Ascending aorta (tissue), 2 donors: ENCODE results near the gene KCNMA1. TPM values are rescaled to one million over a fixed set of nuclear protein-coding genes. Genes with fewer than 3 reads are reported as not detected.
A peak's percentile ranks its signal among the peaks of the same experiment; 100 is the strongest.

ENCODE experiments used
- DNase-seq, 2 donors: peaks; one replicate each; pipeline ENCODE4 v3.0.0-alpha.2; 2019; ENCODE audit warnings: low spot score in 2 of 2
- H3K27ac ChIP-seq, 2 donors: fragments of 200-600 bp; sonication (generic); one replicate each; pipeline ENCODE4 v1.5.1; 2016 to 2017; ENCODE audit warnings: mild to moderate bottlenecking in 1 of 2
- H3K27me3 ChIP-seq: fragments of 200-600 bp; sonication (generic); one replicate; pipeline ENCODE4 v1.5.1; 2017
- H3K36me3 ChIP-seq, 2 donors: fragments of 200-600 bp; sonication (generic); one replicate each; pipeline ENCODE4 v1.5.1; 2016
- H3K4me1 ChIP-seq, 2 donors: fragments of 200-600 bp; sonication (generic); one replicate each; pipeline ENCODE4 v1.5.1; 2016 to 2017; ENCODE audit warnings: mild to moderate bottlenecking in 1 of 2
- H3K4me3 ChIP-seq, 2 donors: fragments of 200-600 bp; sonication (generic); one replicate each; pipeline ENCODE4 v1.5.1; 2016 to 2017; ENCODE audit warnings: mild to moderate bottlenecking in 1 of 2
- H3K9me3 ChIP-seq, 2 donors: fragments of 200-600 bp; sonication (generic); one replicate each; pipeline ENCODE4 v1.5.1; 2016
- CTCF ChIP-seq, 3 experiments: fragments of 200-600 bp in 2 of 3; fragments of 450-650 bp in 1 of 3; sonication (generic) in 2 of 3; IDR thresholded peaks; one replicate each; pipeline ENCODE4 v1.5.1; 2016 to 2019; ENCODE audit warnings: antibody characterized with exemption in 3 of 3, mild to moderate bottlenecking in 1 of 3, moderate library complexity in 1 of 3
- intact Hi-C: fragments of 100-400 bp; cut with DNase I; formaldehyde crosslinking; loops from one replicate; pipeline ENCODE4 v1.15.1; 2023
- total RNA-seq: library from RNA; depleted of rRNA; stranded (reverse); fragments of >200 nt; gene quantifications from one replicate; pipeline ENCODE4 v1.1.0, GENCODE V29; 2016

The KCNMA1 gene
- total RNA-seq, 1 donor from 2014 or later = 28.6 TPM

- no peak for DNase-seq
- Histone ChIP-seq H3K36me3 (peaks cover 0 to 10% of the 10 kb centered on the region in 2 donors), H3K27me3 (no peaks in the 10 kb centered on the region), H3K27ac (no peak overlapping the region), H3K4me1 (no peaks in the 10 kb centered on the region), H3K4me3 (no peak overlapping the region), H3K9me3 (no peaks in the 10 kb centered on the region)
- intact Hi-C loops = loop anchor here (10.0 kb wide), 2 partner anchors 444 to 804 kb away; no protein-coding TSS in a partner anchor
- TF ChIP-seq CTCF (IDR thresholded peaks at IDR 0.05) = no peak
Observed at GRCh38 chr10:77118603-77119282, 518.9 kb downstream of the KCNMA1 start.

- Histone ChIP-seq H3K36me3 (peaks cover 0 to 10% of the 10 kb centered on the region in 2 donors), H3K9me3 (no peaks in the 10 kb centered on the region), H3K27ac (no peak overlapping the region), H3K4me3 (no peak overlapping the region), H3K27me3 (no peaks in the 10 kb centered on the region), H3K4me1 (no peaks in the 10 kb centered on the region)
- DNase-seq = no peak
- intact Hi-C loops = loop anchor here (10.0 kb wide), 2 partner anchors 443 to 803 kb away; no protein-coding TSS in a partner anchor
- TF ChIP-seq CTCF (IDR thresholded peaks at IDR 0.05) = no peak
Observed at GRCh38 chr10:77117501-77117900, 520.1 kb downstream of the KCNMA1 start.

- Histone ChIP-seq H3K9me3 (no peaks in the 10 kb centered on the region), H3K27ac (no peak overlapping the region), H3K4me1 (peaks cover 0 to 4% of the 10 kb centered on the region in 2 donors), H3K36me3 (peaks cover 0 to 10% of the 10 kb centered on the region in 2 donors), H3K27me3 (no peaks in the 10 kb centered on the region), H3K4me3 (no peak overlapping the region)
- no peak for DNase-seq
- intact Hi-C loops = loop anchor here (10.0 kb wide), 2 partner anchors 442 to 802 kb away; no protein-coding TSS in a partner anchor
- no peak for TF ChIP-seq CTCF (IDR thresholded peaks at IDR 0.05)
Observed at GRCh38 chr10:77116904-77117303, 520.7 kb downstream of the KCNMA1 start.

- TF ChIP-seq CTCF (IDR thresholded peaks at IDR 0.05) = no peak
- no peak overlapping the region for H3K4me3 ChIP-seq
- no peak overlapping the region for H3K27ac ChIP-seq
- no peaks in the 10 kb centered on the region for H3K27me3 ChIP-seq
- intact Hi-C loops = loop anchor here (5.0 to 10.0 kb wide), 5 partner anchors 127 to 1712 kb away; partner anchors contain the start of gene ZNF503
- no peaks in the 10 kb centered on the region for H3K9me3 ChIP-seq
- peaks cover 9 to 26% of the 10 kb centered on the region in 2 donors for H3K4me1 ChIP-seq
- DNase-seq = no peak
- H3K36me3 ChIP-seq = peaks cover 0 to 6% of the 10 kb centered on the region in 2 donors
Observed at GRCh38 chr10:77114181-77114821, 523.3 kb downstream of the KCNMA1 start.

- Histone ChIP-seq H3K27ac (peak overlapping the region; percentile 75 to 82), H3K27me3 (no peaks in the 10 kb centered on the region), H3K4me3 (no peak overlapping the region), H3K36me3 (no peaks in the 10 kb centered on the region), H3K4me1 (peaks cover 14 to 31% of the 10 kb centered on the region in 2 donors), H3K9me3 (no peaks in the 10 kb centered on the region)
- intact Hi-C loops = loop anchor here (2.0 to 10.0 kb wide), 6 partner anchors 101 to 1710 kb away; partner anchors contain the start of gene ZNF503
- DNase-seq = no peak
- peak; percentile 73 to 86 (median 76) for TF ChIP-seq CTCF (IDR thresholded peaks at IDR 0.05)
Observed at GRCh38 chr10:77111611-77112550, 525.7 kb downstream of the KCNMA1 start.
